Measurements from ENCODE around the gene KIAA1671. TPM values are rescaled to one million over a fixed set of nuclear protein-coding genes. Genes with fewer than 3 reads are reported as not detected.

Gene KIAA1671
- total RNA-seq, 1 donor from 2014 or later = 17.3 TPM

GRCh38 chr22:24928322-24928721, 24.2 kb upstream of the KIAA1671 start:
- Histone ChIP-seq H3K36me3 (no peaks in the 10 kb centered on the region), H3K9ac (no peak overlapping the region), H3K4me2 (no peak overlapping the region), H3K4me3 (no peak overlapping the region), H4K20me1 (ENCODE audit: low read depth) (no peaks in the 10 kb centered on the region), H3K4me1 (no peaks in the 10 kb centered on the region), H3K79me2 (ENCODE audit: low read depth) (no peaks in the 10 kb centered on the region), H2AFZ (replicated peaks) (no peak overlapping the region), H3K27me3 (no peaks in the 10 kb centered on the region), H3K27ac (no peak overlapping the region), H3F3A (ENCODE audit: low read depth) (no peaks in the 10 kb centered on the region), H3K9me3 (ENCODE audit: low read depth) (no peaks in the 10 kb centered on the region)
- Mint-ChIP-seq H3K9me3 (peaks cover 3% of the 10 kb centered on the region), H3K27me3 (ENCODE audit: insufficient read depth, low read depth) (peaks cover 9% of the 10 kb centered on the region), H3K4me3 (no peak overlapping the region), H3K36me3 (peaks cover 3% of the 10 kb centered on the region), H3K4me1 (peaks cover 2% of the 10 kb centered on the region), H3K27ac (no peak overlapping the region)
- TF ChIP-seq CTCF (IDR thresholded peaks at IDR 0.05) (no peak), EZH2phosphoT487 (IDR thresholded peaks at IDR 0.05) (no peak), EZH2 (IDR thresholded peaks at IDR 0.05) (no peak)
- no peak for DNase-seq (ENCODE audit: low spot score)

DNA sequence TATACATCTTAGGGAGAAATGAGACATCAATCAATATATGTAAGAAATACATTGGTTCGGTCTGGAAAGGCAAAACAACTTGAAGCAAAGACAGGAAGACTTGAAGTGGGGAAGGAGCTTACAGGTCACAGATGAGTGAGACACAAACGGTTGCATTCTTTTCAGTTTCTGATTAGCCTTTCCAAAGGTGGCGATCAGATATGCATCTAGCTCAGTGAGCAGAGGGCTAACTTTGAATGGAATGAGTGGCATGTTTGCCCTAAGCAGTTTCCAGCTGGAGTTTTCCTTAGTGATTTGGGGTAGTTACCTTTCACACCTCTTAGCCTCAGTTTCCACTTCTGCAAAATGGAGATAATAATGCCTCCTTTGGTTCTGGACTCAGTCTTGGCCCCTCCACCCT, 21.8 kb upstream of the KIAA1671 start:
- Histone ChIP-seq H4K20me1 (ENCODE audit: low read depth) (no peaks in the 10 kb centered on the region), H3K4me3 (no peak overlapping the region), H3K9me3 (ENCODE audit: low read depth) (no peaks in the 10 kb centered on the region), H2AFZ (replicated peaks) (no peak overlapping the region), H3K9ac (no peak overlapping the region), H3K27me3 (no peaks in the 10 kb centered on the region), H3K4me1 (peaks cover 6% of the 10 kb centered on the region), H3K36me3 (no peaks in the 10 kb centered on the region), H3K27ac (no peak overlapping the region), H3K4me2 (no peak overlapping the region), H3F3A (ENCODE audit: low read depth) (peaks cover 7% of the 10 kb centered on the region), H3K79me2 (ENCODE audit: low read depth) (no peaks in the 10 kb centered on the region)
- no peak for TF ChIP-seq EZH2phosphoT487 (IDR thresholded peaks at IDR 0.05)
- TF ChIP-seq EZH2 (IDR thresholded peaks at IDR 0.05) = no peak
- TF ChIP-seq CTCF (IDR thresholded peaks at IDR 0.05) = no peak
- H3K9me3 Mint-ChIP-seq = peaks cover 3% of the 10 kb centered on the region
- peaks cover 3% of the 10 kb centered on the region for H3K36me3 Mint-ChIP-seq
- DNase-seq (ENCODE audit: low spot score) = no peak
- peaks cover 8% of the 10 kb centered on the region for H3K4me1 Mint-ChIP-seq
- H3K27me3 Mint-ChIP-seq (ENCODE audit: insufficient read depth, low read depth) = peaks cover 9% of the 10 kb centered on the region
- H3K27ac Mint-ChIP-seq = no peak overlapping the region
- no peak overlapping the region for H3K4me3 Mint-ChIP-seq

DNA sequence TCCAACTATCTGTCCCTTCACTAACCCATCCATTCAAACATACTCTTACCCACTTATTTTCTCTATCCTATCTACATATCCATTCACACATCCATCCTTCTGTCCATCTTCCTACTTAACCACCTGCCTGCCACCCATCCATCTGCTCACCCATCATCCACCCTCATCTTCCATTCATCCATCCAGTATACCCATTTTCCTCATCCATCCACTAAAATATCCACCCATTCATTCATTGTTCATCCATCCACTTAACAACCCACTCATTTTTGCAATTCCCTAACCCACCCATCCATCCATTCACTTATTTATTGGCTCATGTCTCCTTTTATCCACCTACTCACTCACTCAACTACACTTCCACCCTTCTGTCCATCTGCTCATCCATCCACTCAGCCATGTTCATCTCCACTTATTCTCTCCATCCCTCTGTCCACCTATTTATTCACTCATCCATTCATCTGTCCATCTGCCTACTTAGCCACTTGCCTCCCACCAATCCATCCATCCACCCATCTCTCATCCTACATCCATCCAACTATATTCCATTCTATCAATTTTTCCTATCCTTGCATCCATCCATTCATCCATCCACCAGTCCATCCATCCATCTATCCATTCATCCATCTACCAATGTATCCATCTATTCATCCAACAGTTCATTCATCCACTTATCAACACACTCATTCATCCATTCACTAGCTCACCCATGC, 16.6 kb upstream of the KIAA1671 start:
- DNase-seq (ENCODE audit: low spot score) = no peak
- Histone ChIP-seq H3K36me3 (no peaks in the 10 kb centered on the region), H3K4me3 (no peak overlapping the region), H4K20me1 (ENCODE audit: low read depth) (no peaks in the 10 kb centered on the region), H3K9me3 (ENCODE audit: low read depth) (no peaks in the 10 kb centered on the region), H3K27ac (no peak overlapping the region), H3K9ac (no peak overlapping the region), H2AFZ (replicated peaks) (no peak overlapping the region), H3K4me2 (no peak overlapping the region), H3F3A (ENCODE audit: low read depth) (peaks cover 11% of the 10 kb centered on the region), H3K27me3 (no peaks in the 10 kb centered on the region), H3K4me1 (peaks cover 6% of the 10 kb centered on the region), H3K79me2 (ENCODE audit: low read depth) (no peaks in the 10 kb centered on the region)
- TF ChIP-seq CTCF (IDR thresholded peaks at IDR 0.05) (no peak), EZH2 (IDR thresholded peaks at IDR 0.05) (no peak), EZH2phosphoT487 (IDR thresholded peaks at IDR 0.05) (no peak)
- Mint-ChIP-seq H3K4me3 (no peak overlapping the region), H3K4me1 (peaks cover 13% of the 10 kb centered on the region), H3K27ac (no peak overlapping the region), H3K27me3 (ENCODE audit: insufficient read depth, low read depth) (peaks cover 1% of the 10 kb centered on the region), H3K36me3 (no peaks in the 10 kb centered on the region), H3K9me3 (no peaks in the 10 kb centered on the region)
